Suprapubic skin (tissue), 4 donors: ENCODE data around the gene MRAS. TPM values are rescaled to one million over a fixed set of nuclear protein-coding genes. Genes with fewer than 3 reads are reported as not detected.
A peak's percentile ranks its signal among the peaks of the same experiment; 100 is the strongest.

Experiments
- DNase-seq, 2 donors: peaks; one replicate each; pipeline ENCODE4 v3.0.0-alpha.2; 2019; ENCODE audit warnings: low spot score in 2 of 2
- H3K27ac ChIP-seq: fragments of 200-600 bp; sonication (generic); one replicate; pipeline ENCODE4 v1.5.1; 2019
- H3K27me3 ChIP-seq: fragments of 200-600 bp; sonication (generic); one replicate; pipeline ENCODE4 v1.5.1; 2019
- H3K36me3 ChIP-seq: fragments of 200-600 bp; sonication (generic); one replicate; pipeline ENCODE4 v1.5.1; 2019
- H3K4me1 ChIP-seq: fragments of 200-600 bp; sonication (generic); one replicate; pipeline ENCODE4 v1.5.1; 2019
- H3K4me3 ChIP-seq: fragments of 200-600 bp; sonication (generic); one replicate; pipeline ENCODE4 v1.5.1; 2019; ENCODE audit warnings: mild to moderate bottlenecking
- H3K9me3 ChIP-seq: fragments of 200-600 bp; sonication (generic); one replicate; pipeline ENCODE4 v1.5.1; 2019
- CTCF ChIP-seq, 2 donors: fragments of 200-600 bp in 1 of 2; fragments of 450-650 bp in 1 of 2; sonication (generic) in 1 of 2; IDR thresholded peaks; one replicate each; pipeline ENCODE4 v1.5.1; 2016 to 2019; ENCODE audit warnings: antibody characterized with exemption in 2 of 2, mild to moderate bottlenecking in 1 of 2, moderate library complexity in 1 of 2
- EP300 ChIP-seq: sonication (generic); formaldehyde crosslinking; IDR thresholded peaks from one replicate; pipeline ENCODE4 v1.6.1; 2017; ENCODE audit warnings: antibody characterized with exemption
- POLR2A ChIP-seq, 2 donors: fragments of 450-650 bp; IDR thresholded peaks; one replicate each; pipeline ENCODE4 v1.6.1; 2017; ENCODE audit warnings: antibody characterized with exemption in 2 of 2, mild to moderate bottlenecking in 2 of 2, moderate library complexity in 2 of 2
- POLR2AphosphoS5 ChIP-seq, 3 donors: sonication (generic); formaldehyde crosslinking; IDR thresholded peaks; one replicate each; pipeline ENCODE4 v1.6.1; 2017; ENCODE audit warnings: antibody characterized with exemption in 3 of 3
- WGBS: methylation state at CpG from one replicate; pipeline ENCODE4 v1.1.5; 2018; 5-methylcytosine and 5-hydroxymethylcytosine counted together
- total RNA-seq, 4 donors: library from RNA; depleted of rRNA; stranded (reverse); fragments of >200 nt; gene quantifications; one replicate each; pipeline ENCODE4 v1.1.0, GENCODE V29; 2016

Gene MRAS
- total RNA-seq, 4 donors from 2014 or later: 10.1 to 39.8 (median 20.1) TPM

- H3K27ac ChIP-seq: no peak overlapping the region
- 78% methylated on average over 4 of the region's 4 CpGs for WGBS
Observed at GRCh38 chr3:138327831-138328230, 20.5 kb upstream of the MRAS start.

GRCh38 chr3:138328341-138328740 is 20.0 kb upstream of the MRAS start:
- DNase-seq: no peak
- Histone ChIP-seq H3K9me3 (no peaks in the 10 kb centered on the region), H3K4me1 (peaks cover 12% of the 10 kb centered on the region), H3K36me3 (no peaks in the 10 kb centered on the region), H3K27me3 (no peaks in the 10 kb centered on the region), H3K4me3 (no peak overlapping the region), H3K27ac (no peak overlapping the region)
- 40% methylated on average over 2 of the region's 2 CpGs for WGBS
- TF ChIP-seq EP300 (no peak), CTCF (IDR thresholded peaks at IDR 0.05) (no peak), POLR2A (IDR thresholded peaks at IDR 0.05) (no peak), POLR2AphosphoS5 (IDR thresholded peaks at IDR 0.05) (no peak)

More at GRCh38 chr3:138327831-138328230, 20.5 kb upstream of the MRAS start:
- Histone ChIP-seq H3K27me3 (no peaks in the 10 kb centered on the region), H3K9me3 (no peaks in the 10 kb centered on the region), H3K36me3 (no peaks in the 10 kb centered on the region), H3K4me3 (no peak overlapping the region), H3K4me1 (peaks cover 12% of the 10 kb centered on the region)
- TF ChIP-seq EP300 (no peak), POLR2A (IDR thresholded peaks at IDR 0.05) (no peak), CTCF (IDR thresholded peaks at IDR 0.05) (no peak), POLR2AphosphoS5 (IDR thresholded peaks at IDR 0.05) (no peak)
- no peak for DNase-seq

- H3K27ac ChIP-seq: peak within 1 kb of the TSS; percentile 63
- H3K4me3 ChIP-seq: peak within 1 kb of the TSS; percentile 65
- H3K4me1 ChIP-seq: peaks cover 12% of the 10 kb centered on the region
- no peak for TF ChIP-seq POLR2AphosphoS5 (IDR thresholded peaks at IDR 0.05)
- TF ChIP-seq CTCF (IDR thresholded peaks at IDR 0.05): peak in 1 of 2 donors; percentile 47
- no peak for TF ChIP-seq POLR2A (IDR thresholded peaks at IDR 0.05)
- TF ChIP-seq EP300: no peak
- no peaks in the 10 kb centered on the region for H3K36me3 ChIP-seq
- WGBS: under 1% methylated on average over 41 of the region's 62 CpGs
- peak; percentile 88 to 89 for DNase-seq
- no peaks in the 10 kb centered on the region for H3K27me3 ChIP-seq
- no peaks in the 10 kb centered on the region for H3K9me3 ChIP-seq
Observed at GRCh38 chr3:138329127-138329983, 19.0 kb upstream of the MRAS start, which contains the start of gene NME9. NME9 (minus strand) TSS chr3:138329851; CDS start chr3:138329335, 516 bp downstream.

- 26% methylated on average over 7 of the region's 7 CpGs for WGBS
- no peaks in the 10 kb centered on the region for H3K27me3 ChIP-seq
- peak overlapping the region; percentile 65 for H3K4me3 ChIP-seq
- no peaks in the 10 kb centered on the region for H3K9me3 ChIP-seq
- TF ChIP-seq POLR2AphosphoS5 (IDR thresholded peaks at IDR 0.05): no peak
- no peak for TF ChIP-seq CTCF (IDR thresholded peaks at IDR 0.05)
- no peak for TF ChIP-seq POLR2A (IDR thresholded peaks at IDR 0.05)
- no peak for TF ChIP-seq EP300
- H3K36me3 ChIP-seq: no peaks in the 10 kb centered on the region
- H3K4me1 ChIP-seq: peaks cover 12% of the 10 kb centered on the region
- no peak overlapping the region for H3K27ac ChIP-seq
- no peak for DNase-seq
Observed at GRCh38 chr3:138329984-138330293, 18.4 kb upstream of the MRAS start.

- no peaks in the 10 kb centered on the region for H3K27me3 ChIP-seq
- no peaks in the 10 kb centered on the region for H3K9me3 ChIP-seq
- H3K4me1 ChIP-seq: peaks cover 12% of the 10 kb centered on the region
- whole genome bisulfite sequencing: 88% methylated on average over 6 of the region's 6 CpGs
- H3K36me3 ChIP-seq: no peaks in the 10 kb centered on the region
- no peak for DNase-seq
- no peak overlapping the region for H3K4me3 ChIP-seq
- TF ChIP-seq CTCF (IDR thresholded peaks at IDR 0.05) (no peak), EP300 (no peak), POLR2AphosphoS5 (IDR thresholded peaks at IDR 0.05) (no peak), POLR2A (IDR thresholded peaks at IDR 0.05) (no peak)
- no peak overlapping the region for H3K27ac ChIP-seq
Observed at GRCh38 chr3:138331143-138331894, 17.1 kb upstream of the MRAS start.
